Neural progenitor cell (in vitro differentiated cells): ENCODE measurements around the gene CDCP2. TPM values are rescaled to one million over a fixed set of nuclear protein-coding genes. Genes with fewer than 3 reads are reported as not detected.

ENCODE experiments used
- DNase-seq: peaks from one replicate; pipeline ENCODE4 v3.0.0-alpha.2; 2016; ENCODE audit warnings: low spot score
- H2AFZ ChIP-seq: fragments of 200-600 bp; sonication (generic); replicated peaks from 2 replicates; pipeline ENCODE4 v1.6.1; 2016; ENCODE audit warnings: antibody characterized with exemption
- H3F3A ChIP-seq: fragments of 200-600 bp; sonication (generic); 2 replicates; pipeline ENCODE4 v1.6.1; 2016; ENCODE audit warnings: antibody characterized with exemption, low read depth
- H3K27ac ChIP-seq: fragments of 200-600 bp; sonication (generic); 2 replicates; pipeline ENCODE4 v1.5.1; 2016; ENCODE audit warnings: mild to moderate bottlenecking
- H3K27me3 ChIP-seq: fragments of 200-600 bp; sonication (generic); 2 replicates; pipeline ENCODE4 v1.6.1; 2016; ENCODE audit warnings: mild to moderate bottlenecking, moderate library complexity
- H3K36me3 ChIP-seq: fragments of 200-600 bp; sonication (generic); 2 replicates; pipeline ENCODE4 v1.5.1; 2016
- H3K4me1 ChIP-seq: fragments of 200-600 bp; sonication (generic); 2 replicates; pipeline ENCODE4 v1.6.1; 2016; ENCODE audit warnings: mixed run types
- H3K4me2 ChIP-seq: fragments of 200-600 bp; sonication (generic); 2 replicates; pipeline ENCODE4 v1.6.1; 2016
- H3K4me3 ChIP-seq: fragments of 200-600 bp; sonication (generic); 2 replicates; pipeline ENCODE4 v1.5.1; 2016
- H3K79me2 ChIP-seq: fragments of 200-600 bp; sonication (generic); 2 replicates; pipeline ENCODE4 v1.6.1; 2016; ENCODE audit warnings: low read depth
- H3K9ac ChIP-seq: fragments of 200-600 bp; sonication (generic); 2 replicates; pipeline ENCODE4 v1.6.1; 2016
- H3K9me3 ChIP-seq: fragments of 200-600 bp; sonication (generic); 2 replicates; pipeline ENCODE4 v1.5.1; 2016; ENCODE audit warnings: low read depth
- H4K20me1 ChIP-seq: fragments of 200-600 bp; sonication (generic); 2 replicates; pipeline ENCODE4 v1.6.1; 2016; ENCODE audit warnings: low read depth
- H3K27ac Mint-ChIP-seq: 3 replicates; pipeline ENCODE4 v1.8.0; 2021; ENCODE audit warnings: mixed read lengths
- H3K27me3 Mint-ChIP-seq: 2 replicates; pipeline ENCODE4 v1.8.0; 2022; ENCODE audit warnings: low read depth, mild to moderate bottlenecking, inconsistent platforms, moderate library complexity, mixed read lengths; ENCODE audit not compliant: insufficient read depth
- H3K36me3 Mint-ChIP-seq: 3 replicates; pipeline ENCODE4 v1.8.0; 2021; ENCODE audit warnings: mixed read lengths
- H3K4me1 Mint-ChIP-seq: 3 replicates; pipeline ENCODE4 v1.8.0; 2021; ENCODE audit warnings: mixed read lengths
- H3K4me3 Mint-ChIP-seq: 3 replicates; pipeline ENCODE4 v1.8.0; 2021; ENCODE audit warnings: mild to moderate bottlenecking, moderate library complexity, mixed read lengths
- H3K9me3 Mint-ChIP-seq: 3 replicates; pipeline ENCODE4 v1.8.0; 2020; ENCODE audit warnings: mixed read lengths
- CTCF ChIP-seq: fragments of 200-600 bp; sonication (generic); IDR thresholded peaks from 2 replicates; pipeline ENCODE4 v1.5.1; 2017; ENCODE audit warnings: antibody characterized with exemption, mild to moderate bottlenecking
- EZH2 ChIP-seq: fragments of 200-600 bp; sonication (generic); IDR thresholded peaks from 2 replicates; pipeline ENCODE4 v1.6.1; 2017; ENCODE audit warnings: antibody characterized with exemption, mild to moderate bottlenecking, moderate library complexity
- EZH2phosphoT487 ChIP-seq: fragments of 200-600 bp; sonication (generic); IDR thresholded peaks from 2 replicates; pipeline ENCODE4 v1.6.1; 2017; ENCODE audit warnings: antibody characterized with exemption
- total RNA-seq: library from RNA; depleted of rRNA; stranded (reverse); fragments of >200 nt; gene quantifications from 2 replicates; pipeline ENCODE4 v1.2.3, GENCODE V29; 2015; ENCODE audit warnings: low replicate concordance

CDCP2 gene
- total RNA-seq, 1 donor from 2014 or later: not detected

- Histone ChIP-seq H3K4me3 (no peak overlapping the region), H3K4me1 (no peaks in the 10 kb centered on the region), H3K27me3 (no peaks in the 10 kb centered on the region), H3K79me2 (no peaks in the 10 kb centered on the region), H3K9ac (no peak overlapping the region), H3K27ac (no peak overlapping the region), H3K9me3 (no peaks in the 10 kb centered on the region), H3K36me3 (no peaks in the 10 kb centered on the region), H2AFZ (no peak overlapping the region), H4K20me1 (no peaks in the 10 kb centered on the region), H3K4me2 (no peak overlapping the region), H3F3A (no peaks in the 10 kb centered on the region)
- peaks cover 6% of the 10 kb centered on the region for H3K27me3 Mint-ChIP-seq
- H3K27ac Mint-ChIP-seq: no peak overlapping the region
- no peaks in the 10 kb centered on the region for H3K9me3 Mint-ChIP-seq
- no peak for TF ChIP-seq EZH2
- TF ChIP-seq CTCF: no peak
- no peak overlapping the region for H3K4me3 Mint-ChIP-seq
- H3K4me1 Mint-ChIP-seq: peaks cover 13% of the 10 kb centered on the region
- no peak for DNase-seq
- H3K36me3 Mint-ChIP-seq: no peaks in the 10 kb centered on the region
These were observed 40.8 kb downstream of the CDCP2 start for GRCh38 chr1:54112027-54112426.

GRCh38 chr1:54111624-54112023, 41.2 kb downstream of the CDCP2 start:
- Mint-ChIP-seq H3K4me3 (no peak overlapping the region), H3K36me3 (no peaks in the 10 kb centered on the region), H3K27me3 (peaks cover 6% of the 10 kb centered on the region), H3K9me3 (no peaks in the 10 kb centered on the region), H3K27ac (no peak overlapping the region), H3K4me1 (peaks cover 13% of the 10 kb centered on the region)
- H3K4me2 ChIP-seq: no peak overlapping the region
- no peak for DNase-seq
- no peaks in the 10 kb centered on the region for H3F3A ChIP-seq
- no peak for TF ChIP-seq EZH2phosphoT487
- no peak for TF ChIP-seq CTCF
- no peak for TF ChIP-seq EZH2
- no peak overlapping the region for H2AFZ ChIP-seq
- no peak overlapping the region for H3K9ac ChIP-seq
- H3K4me3 ChIP-seq: no peak overlapping the region
- H3K79me2 ChIP-seq: no peaks in the 10 kb centered on the region
- no peaks in the 10 kb centered on the region for H3K4me1 ChIP-seq
- H3K36me3 ChIP-seq: no peaks in the 10 kb centered on the region
- no peaks in the 10 kb centered on the region for H3K9me3 ChIP-seq
- no peak overlapping the region for H3K27ac ChIP-seq
- no peaks in the 10 kb centered on the region for H3K27me3 ChIP-seq
- H4K20me1 ChIP-seq: no peaks in the 10 kb centered on the region

GRCh38 chr1:54110996-54111395, 41.8 kb downstream of the CDCP2 start:
- Histone ChIP-seq H4K20me1 (no peaks in the 10 kb centered on the region), H3K27ac (no peak overlapping the region), H3K4me1 (no peaks in the 10 kb centered on the region), H3K9ac (no peak overlapping the region), H3K36me3 (no peaks in the 10 kb centered on the region), H3K9me3 (no peaks in the 10 kb centered on the region), H3K4me2 (no peak overlapping the region), H3K79me2 (no peaks in the 10 kb centered on the region), H3K27me3 (no peaks in the 10 kb centered on the region), H3K4me3 (no peak overlapping the region), H2AFZ (no peak overlapping the region), H3F3A (no peaks in the 10 kb centered on the region)
- Mint-ChIP-seq H3K9me3 (no peaks in the 10 kb centered on the region), H3K27me3 (peaks cover 6% of the 10 kb centered on the region), H3K36me3 (no peaks in the 10 kb centered on the region), H3K4me3 (no peak overlapping the region), H3K27ac (peak overlapping the region; percentile 45), H3K4me1 (peaks cover 13% of the 10 kb centered on the region)
- TF ChIP-seq EZH2phosphoT487 (no peak), CTCF (no peak), EZH2 (no peak)
- DNase-seq: no peak
